Measurements from ENCODE around the gene GRID2IP. TPM values are rescaled to one million over a fixed set of nuclear protein-coding genes. Genes with fewer than 3 reads are reported as not detected.
A peak's percentile ranks its signal among the peaks of the same experiment; 100 is the strongest.

GRID2IP gene
- total and polyA plus RNA-seq, 2 donors (not counting 1 experiment from before 2014, with no cell fraction given): 0.72 to 1.7 TPM

- Mint-ChIP-seq H3K4me1 (peaks cover 13% of the 10 kb centered on the region), H3K9me3 (ENCODE audit: insufficient read depth) (no peaks in the 10 kb centered on the region), H3K27ac (peak within 1 kb of the TSS; percentile 88), H3K27me3 (no peaks in the 10 kb centered on the region), H3K4me3 (peak within 1 kb of the TSS; percentile 88)
- H3K4me3 ChIP-seq (ENCODE audit: control extremely low read depth in 1 of 5, extremely low read depth in 1 of 5, insufficient read depth in 1 of 5, low read depth in 2 of 5, low read length in 4 of 5): peak within 1 kb of the TSS; percentile 45 to 82 (median 74)
- peaks cover 15 to 19% of the 10 kb centered on the region in 2 donors for H3K4me1 ChIP-seq (ENCODE audit: control insufficient read depth in 2 of 2, insufficient read depth in 2 of 2, low read length in 2 of 2)
- DNase-seq: peak; percentile 94
- H3K27ac ChIP-seq (ENCODE audit: low read length in 2 of 2): peak within 1 kb of the TSS; percentile 54 to 76
- peak within 1 kb of the TSS; percentile 83 for H3K9ac ChIP-seq (ENCODE audit: low read length)
- TF ChIP-seq EZH2 (IDR thresholded peaks at IDR 0.05; ENCODE audit: borderline replicate concordance, insufficient read depth, low read depth, low read length, poor library complexity, severe bottlenecking): no peak
- TF ChIP-seq CTCF (IDR thresholded peaks at IDR 0.05): peak; percentile 74
- no peaks in the 10 kb centered on the region for H3K27me3 ChIP-seq (replicated peaks in 1 of 4; ENCODE audit: control extremely low read depth in 1 of 4, control insufficient read depth in 3 of 4, insufficient read depth in 4 of 4, low read length in 3 of 4)
- ChIA-PET POLR2A (interaction anchor here (1.2 kb wide), 1 partner anchor 13 kb away, joined by 6 read pairs; the partner anchor contains the start of gene ZDHHC4), CTCF (interaction anchor here (0.7 to 2.0 kb wide), 18 partner anchors 10 to 593 kb away, joined by 3 to 6 read pairs (median 4); partner anchors contain the start of gene DAGLB)
- under 1% methylated on average over 107 of the region's 107 CpGs for WGBS (ENCODE audit: insufficient coverage)
- H4K20me1 ChIP-seq (ENCODE audit: control insufficient read depth, insufficient read depth, low read length, poor library complexity, severe bottlenecking): peaks cover 11% of the 10 kb centered on the region
- peaks cover 38% of the 10 kb centered on the region for H3K79me2 ChIP-seq (ENCODE audit: control insufficient read depth, insufficient read depth, low read length)
- H2AFZ ChIP-seq (ENCODE audit: insufficient read depth, low read depth, low read length, poor library complexity, severe bottlenecking): peak within 1 kb of the TSS; percentile 90
- peak; percentile 91 for ATAC-seq (ENCODE audit: low read depth)
- H3K9me3 ChIP-seq (ENCODE audit: control extremely low read depth in 1 of 3, control insufficient read depth in 2 of 3, insufficient read depth in 1 of 3, low read length in 2 of 3): no peaks in the 10 kb centered on the region
- peaks cover 3 to 57% of the 10 kb centered on the region in 2 experiments for H3K36me3 ChIP-seq (replicated peaks in 1 of 2; ENCODE audit: control extremely low read depth in 1 of 2, control insufficient read depth in 1 of 2, extremely low read depth in 1 of 2, insufficient read depth in 2 of 2, low read length in 1 of 2)
- intact Hi-C loops (cut with micrococcal nuclease): loop anchor here (1.0 to 5.0 kb wide), 4 partner anchors 13 to 267 kb away; partner anchors contain the start of genes ZDHHC4, ZNF12 and ZNF316
- peak within 1 kb of the TSS; percentile 96 for H3K4me2 ChIP-seq (replicated peaks; ENCODE audit: low read depth, low read length, poor library complexity, severe bottlenecking)
Observed at GRCh38 chr7:6589829-6590644, 38.8 kb upstream of the GRID2IP start, which contains the start of gene INTS15. Gene INTS15, plus strand, starts transcription at chr7:6590021. Its CDS starts 263 bp downstream, at chr7:6590284.

Data from B cell (primary cell).